NCI-H146 (cell line): ENCODE data around the gene SERPINB7.

Experiments
- DNase-seq: peaks from one replicate; lab custom pipeline; 2025; lab: John Stamatoyannopoulos, UW

Gene SERPINB7

DNA sequence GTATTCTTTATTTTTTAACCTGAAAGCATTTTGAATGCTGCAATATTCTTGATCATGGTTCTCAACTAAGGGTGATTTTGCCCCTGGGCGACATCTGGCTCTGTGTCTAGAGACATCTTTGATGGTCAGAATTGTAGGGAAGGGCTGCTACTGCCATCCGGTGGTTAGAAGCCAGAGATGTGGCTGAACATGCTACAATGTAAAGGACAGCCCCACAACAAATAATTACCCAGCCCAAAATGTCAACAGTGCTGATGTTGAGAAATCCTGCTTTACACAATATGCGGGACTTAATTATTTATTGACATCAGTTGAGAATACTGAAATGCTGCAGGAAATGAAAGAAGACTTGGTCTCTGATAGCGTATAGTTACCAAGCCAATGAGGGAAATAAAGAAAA is 74.8 kb downstream of the SERPINB7 start:
- DNase-seq: peak; percentile 47

DNA sequence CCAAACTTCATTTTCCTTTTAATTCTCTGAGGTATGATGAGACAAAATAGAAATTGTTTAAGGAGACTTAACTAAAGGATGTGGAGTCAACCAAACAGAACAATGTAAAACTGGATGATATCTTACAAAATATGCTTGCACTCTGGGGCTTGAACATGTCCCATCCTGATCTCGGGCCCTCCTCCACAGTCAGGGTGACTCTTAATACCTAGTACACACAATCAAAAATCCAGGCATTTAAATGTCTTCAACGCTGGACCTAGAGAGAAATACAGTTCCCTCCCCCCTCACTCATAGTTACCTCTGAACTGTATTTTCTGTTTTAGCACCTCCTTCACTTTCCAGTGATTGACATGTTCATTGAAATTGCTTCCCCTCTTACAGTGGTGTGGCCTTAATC is 75.4 kb downstream of the SERPINB7 start:
- no peak for DNase-seq
